SK-N-SH (cell line): ENCODE results near the gene DDR1.

Experiments
- CHD2 ChIP-seq: fragments of 150-350 bp; IDR thresholded peaks from 2 replicates; pipeline ENCODE4 v1.6.1; 2018; ENCODE audit warnings: low read length; ENCODE audit not compliant: partially characterized antibody
- CTCF ChIP-seq: fragments of 200-600 bp; sonication (generic); IDR thresholded peaks from 2 replicates; pipeline ENCODE4 v1.6.1; 2017; ENCODE audit warnings: antibody characterized with exemption, mild to moderate bottlenecking, moderate library complexity
- FOXM1 ChIP-seq: IDR thresholded peaks from 2 replicates; pipeline ENCODE4 v1.4.0; 2012; ENCODE audit warnings: low read depth, mild to moderate bottlenecking
- REST ChIP-seq: IDR thresholded peaks from 2 replicates; pipeline ENCODE4 v1.6.1; 2012; ENCODE audit warnings: mild to moderate bottlenecking, low read depth, low read length, moderate library complexity
- SIN3A ChIP-seq: IDR thresholded peaks from 2 replicates; pipeline ENCODE4 v1.6.1; 2012; ENCODE audit warnings: low read depth, mild to moderate bottlenecking, low read length, moderate library complexity, borderline replicate concordance
- TEAD4 ChIP-seq: IDR thresholded peaks from 2 replicates; pipeline ENCODE4 v1.4.0; 2012; ENCODE audit warnings: mild to moderate bottlenecking, borderline replicate concordance; ENCODE audit not compliant: insufficient read depth

- TF ChIP-seq CTCF: peak; percentile 70
- no peak for TF ChIP-seq SIN3A
- TF ChIP-seq REST: no peak
- no peak for TF ChIP-seq TEAD4
- no peak for TF ChIP-seq CHD2
- TF ChIP-seq FOXM1: no peak
Observed at GRCh38 chr6:30915591-30915946, 31.2 kb downstream of the DDR1 start.
